Retina (tissue), 1 donor: ENCODE results near the gene NXPH2.
"Not testable (repeated sequence)": the region's sequence is repeated elsewhere in the genome, so short reads cannot be mapped to it uniquely, and the experiment has no call there.

Experiments
- DNase-seq: peaks from one replicate; pipeline ENCODE4 v3.0.0-alpha.2; 2016

Gene NXPH2

GRCh38 chr2:138752197-138752956 lies 27.8 kb downstream of the NXPH2 start:
- no peak for DNase-seq

- DNase-seq: peak; percentile 62
Measured at GRCh38 chr2:138744713-138745112, 35.5 kb downstream of the NXPH2 start.

- no peak for DNase-seq
Measured at GRCh38 chr2:138742441-138743057, 37.6 kb downstream of the NXPH2 start.

- no peak for DNase-seq
Measured at GRCh38 chr2:138741851-138742250, 38.3 kb downstream of the NXPH2 start.

- not testable (repeated sequence) for DNase-seq
Measured at GRCh38 chr2:138737009-138737554, 43.1 kb downstream of the NXPH2 start.

- no peak for DNase-seq
Measured at GRCh38 chr2:138732651-138733050, 47.5 kb downstream of the NXPH2 start.

GRCh38 chr2:138730497-138731030 lies 49.6 kb downstream of the NXPH2 start:
- DNase-seq: no peak

GRCh38 chr2:138727956-138728355 lies 52.2 kb downstream of the NXPH2 start:
- DNase-seq: no peak

GRCh38 chr2:138726681-138727080 lies 53.5 kb downstream of the NXPH2 start:
- DNase-seq: no peak

GRCh38 chr2:138724729-138725459 lies 55.3 kb downstream of the NXPH2 start:
- peak; percentile 30 for DNase-seq

GRCh38 chr2:138724327-138724726 lies 55.9 kb downstream of the NXPH2 start:
- DNase-seq: peak; percentile 57

- no peak for DNase-seq
Measured at GRCh38 chr2:138723196-138723987, 56.8 kb downstream of the NXPH2 start.

GRCh38 chr2:138722316-138722715 lies 57.9 kb downstream of the NXPH2 start:
- DNase-seq: no peak

- no peak for DNase-seq
Measured at GRCh38 chr2:138720035-138720838, 60.0 kb downstream of the NXPH2 start.

GRCh38 chr2:138718405-138718804 lies 61.8 kb downstream of the NXPH2 start:
- DNase-seq: no peak

GRCh38 chr2:138716183-138716582 lies 64.0 kb downstream of the NXPH2 start:
- no peak for DNase-seq

- DNase-seq: no peak
Measured at GRCh38 chr2:138713504-138713903, 66.7 kb downstream of the NXPH2 start.

GRCh38 chr2:138713069-138713496 lies 67.1 kb downstream of the NXPH2 start:
- DNase-seq: no peak

GRCh38 chr2:138712212-138712979 lies 67.8 kb downstream of the NXPH2 start:
- no peak for DNase-seq

GRCh38 chr2:138711812-138712211 lies 68.4 kb downstream of the NXPH2 start:
- no peak for DNase-seq
